Cerebellar nuclear complex (tissue), 1 donor: ENCODE results near the gene MYADML2.
"Not testable (repeated sequence)": the region's sequence is repeated elsewhere in the genome, so short reads cannot be mapped to it uniquely, and the experiment has no call there.

ENCODE experiments used
- DNase-seq, 2 experiments: peaks; one replicate each; lab custom pipeline; 2025; lab: John Stamatoyannopoulos, UW

Gene MYADML2, protein sequence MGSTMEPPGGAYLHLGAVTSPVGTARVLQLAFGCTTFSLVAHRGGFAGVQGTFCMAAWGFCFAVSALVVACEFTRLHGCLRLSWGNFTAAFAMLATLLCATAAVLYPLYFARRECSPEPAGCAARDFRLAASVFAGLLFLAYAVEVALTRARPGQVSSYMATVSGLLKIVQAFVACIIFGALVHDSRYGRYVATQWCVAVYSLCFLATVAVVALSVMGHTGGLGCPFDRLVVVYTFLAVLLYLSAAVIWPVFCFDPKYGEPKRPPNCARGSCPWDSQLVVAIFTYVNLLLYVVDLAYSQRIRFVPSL

GRCh38 chr17:81947189-81947588, at the start of gene MYADML2:
MYADML2 (minus strand) TSS chr17:81947233; CDS start chr17:81941741, 5,492 bp downstream.
- DNase-seq, result no peak

GRCh38 chr17:81996232-81996756, 49.3 kb upstream of the MYADML2 start:
- DNase-seq, result no peak

GRCh38 chr17:81995463-81996231, 48.6 kb upstream of the MYADML2 start:
- no peak for DNase-seq

DNA sequence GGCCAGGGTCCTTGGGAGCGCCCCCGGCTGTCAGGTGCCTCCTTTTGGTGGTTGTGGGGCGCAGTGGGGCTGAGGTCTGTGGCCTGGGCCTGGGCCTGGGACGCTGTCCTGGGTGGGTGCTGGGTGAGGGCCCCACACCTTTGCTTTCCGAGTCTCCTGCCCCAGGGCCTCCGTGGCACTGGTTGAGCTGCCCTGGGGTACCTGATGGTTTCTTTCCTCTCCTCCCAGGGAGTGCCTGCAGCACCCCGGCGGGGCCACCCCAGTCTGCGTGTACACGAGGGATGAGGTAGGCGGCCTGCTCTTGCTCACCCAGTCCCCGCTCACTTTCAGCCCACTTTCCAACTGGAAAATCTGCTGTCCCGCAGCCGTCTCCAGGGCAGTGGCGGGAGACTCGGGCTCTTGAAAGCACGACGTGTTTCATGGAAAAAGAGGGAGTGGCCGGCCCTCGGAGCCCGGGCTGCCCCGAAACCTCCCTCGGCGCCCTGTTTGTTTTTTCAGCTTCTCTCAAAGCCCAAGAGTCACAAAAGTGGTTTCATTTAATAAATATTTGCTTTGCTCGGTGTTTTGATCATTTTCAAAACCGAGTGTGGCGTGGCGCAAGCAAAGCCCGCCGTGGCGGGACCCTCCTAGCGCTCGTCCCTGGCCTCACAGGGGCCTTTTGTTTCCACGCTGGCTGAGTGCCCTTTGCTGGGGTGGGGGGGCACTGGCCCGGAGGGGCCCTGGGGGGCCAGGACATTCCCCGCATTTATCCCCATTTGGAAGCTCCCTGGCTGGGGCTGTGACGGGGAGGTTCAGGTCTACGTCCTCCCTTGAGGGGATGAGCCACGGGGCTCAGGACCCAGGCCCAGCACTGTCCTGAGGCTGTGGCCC, 47.8 kb upstream of the MYADML2 start:
- no peak for DNase-seq

GRCh38 chr17:81993729-81994592, 46.9 kb upstream of the MYADML2 start:
- no peak for DNase-seq

- DNase-seq, result no peak
Observed at GRCh38 chr17:81992306-81993102, 45.5 kb upstream of the MYADML2 start.

GRCh38 chr17:81991684-81992305, 44.8 kb upstream of the MYADML2 start:
- peak in 1 of 2 experiments; percentile 61 for DNase-seq

GRCh38 chr17:81990836-81991683, 44.0 kb upstream of the MYADML2 start:
- no peak for DNase-seq

DNA sequence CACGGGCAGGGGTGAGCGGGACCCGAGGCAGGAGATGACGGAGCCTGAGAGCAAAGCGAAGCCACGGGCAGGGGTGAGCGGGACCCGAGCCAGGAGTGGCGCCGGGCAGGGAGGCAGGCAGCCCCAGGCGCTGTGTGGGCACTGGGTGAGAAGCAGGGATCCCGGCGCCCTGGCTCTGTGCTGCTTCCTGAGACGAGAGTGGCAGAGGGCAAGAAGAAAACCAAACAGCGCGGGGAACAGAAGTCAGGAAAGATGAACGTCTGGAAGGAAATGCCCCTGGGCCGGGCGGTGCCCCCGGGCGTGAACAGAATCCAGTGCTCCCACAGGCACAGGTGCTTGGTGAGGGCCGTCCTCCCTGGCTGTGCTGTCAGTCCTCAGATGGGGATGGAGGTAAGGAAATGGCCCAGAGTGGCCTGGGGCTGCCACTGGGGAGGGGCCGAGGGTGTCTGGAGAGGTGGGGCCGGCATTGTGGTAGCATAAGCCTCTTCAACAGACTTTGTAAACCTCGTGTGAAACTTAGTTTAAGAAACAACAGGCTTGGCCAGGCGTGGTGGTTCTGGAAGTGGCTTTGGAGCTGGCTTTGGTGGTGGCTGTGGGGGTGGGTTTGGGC, 40.2 kb upstream of the MYADML2 start:
- no peak for DNase-seq

- no peak for DNase-seq
Observed at GRCh38 chr17:81986606-81987005, 39.6 kb upstream of the MYADML2 start.

DNA sequence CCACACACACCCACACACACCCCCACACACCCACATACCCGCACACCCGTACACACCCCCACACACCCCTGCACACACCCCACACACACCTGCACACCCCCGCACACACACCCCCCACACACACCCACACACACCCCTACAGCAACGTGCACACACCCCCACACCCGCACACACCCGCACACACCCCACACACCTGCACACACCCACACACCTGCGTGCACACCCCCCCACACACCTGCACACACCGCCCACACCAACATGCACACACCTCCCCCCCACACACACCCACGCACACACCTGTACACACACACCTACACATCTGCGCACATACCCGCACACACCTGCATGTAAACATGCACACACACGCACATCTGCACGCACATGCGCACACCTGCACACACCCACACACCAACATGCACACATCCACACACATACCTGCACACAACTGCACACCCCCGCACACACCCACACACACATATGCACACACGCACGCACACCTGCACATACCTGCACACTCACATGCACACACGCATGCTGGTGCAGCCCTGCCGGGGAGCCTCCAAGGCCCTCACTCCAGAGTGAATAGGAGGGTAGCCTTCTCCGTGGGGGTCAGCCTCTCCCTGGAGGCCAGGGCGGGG, 37.9 kb upstream of the MYADML2 start:
- DNase-seq, result no peak

DNA sequence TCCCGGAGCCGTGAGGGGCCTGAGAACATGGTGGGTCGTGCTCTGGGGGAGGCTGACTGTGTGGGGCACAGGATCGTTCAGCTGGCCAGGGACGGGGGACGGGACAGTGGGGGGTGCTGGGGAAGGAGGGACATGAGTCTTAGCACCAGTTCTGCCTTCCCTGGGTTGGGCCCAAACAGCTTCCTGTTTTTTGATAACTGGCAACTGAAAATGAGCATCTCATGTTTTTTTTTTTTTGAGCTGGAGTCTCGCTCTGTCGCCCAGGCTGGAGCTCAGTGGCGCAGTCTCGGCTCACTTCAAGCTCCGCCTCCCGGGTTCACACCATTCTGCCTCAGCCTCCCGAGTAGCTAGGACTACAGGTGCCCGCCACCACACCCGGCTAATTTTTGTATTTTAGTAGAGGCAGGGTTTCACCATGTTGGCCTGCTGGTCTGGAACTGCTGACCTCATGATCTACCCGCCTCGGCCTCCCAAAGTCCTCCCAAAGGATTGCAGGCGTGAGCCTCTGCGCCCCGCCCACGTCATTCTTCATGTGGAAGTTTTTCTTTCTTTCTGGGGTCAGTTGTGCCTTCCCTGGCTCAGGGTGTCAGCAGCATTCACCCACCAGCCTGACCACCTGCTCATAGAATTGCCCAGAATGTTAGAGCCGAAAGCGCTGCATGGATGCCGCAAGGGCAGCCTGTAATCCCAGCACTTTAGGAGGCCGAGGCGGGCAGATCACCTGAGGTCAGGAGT, 36.8 kb upstream of the MYADML2 start:
- no peak for DNase-seq

DNA sequence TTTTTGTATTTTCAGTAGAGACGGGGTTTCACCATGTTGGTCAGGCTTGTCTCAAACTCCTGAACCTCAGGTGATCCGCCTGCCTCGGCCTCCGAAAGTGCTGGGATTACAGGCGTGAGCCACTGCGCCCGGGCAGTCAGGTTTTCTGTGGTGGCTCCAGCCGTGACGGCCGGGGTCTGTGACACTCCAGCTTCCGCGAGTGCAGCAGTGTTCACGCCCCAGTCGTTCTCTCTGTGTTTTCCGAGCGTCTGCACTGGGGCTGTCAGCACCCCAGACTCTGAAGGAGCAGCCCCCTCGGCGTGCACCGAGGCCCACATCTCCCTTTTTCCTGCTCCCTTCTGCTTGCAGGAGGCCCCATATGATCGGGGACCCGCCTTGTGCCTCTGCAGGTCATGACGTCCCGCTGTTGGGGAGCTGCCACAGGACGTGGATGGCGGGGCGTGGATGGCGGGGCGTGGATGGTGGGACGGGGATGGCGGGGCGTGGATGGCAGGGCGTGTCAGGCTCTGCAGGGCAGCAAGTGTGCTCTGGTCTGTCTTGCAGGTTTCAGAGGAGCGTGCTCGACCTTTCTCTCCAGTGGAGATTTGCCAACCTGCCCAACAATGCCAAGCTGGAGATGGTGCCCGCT, 36.1 kb upstream of the MYADML2 start:
- no peak for DNase-seq

DNA sequence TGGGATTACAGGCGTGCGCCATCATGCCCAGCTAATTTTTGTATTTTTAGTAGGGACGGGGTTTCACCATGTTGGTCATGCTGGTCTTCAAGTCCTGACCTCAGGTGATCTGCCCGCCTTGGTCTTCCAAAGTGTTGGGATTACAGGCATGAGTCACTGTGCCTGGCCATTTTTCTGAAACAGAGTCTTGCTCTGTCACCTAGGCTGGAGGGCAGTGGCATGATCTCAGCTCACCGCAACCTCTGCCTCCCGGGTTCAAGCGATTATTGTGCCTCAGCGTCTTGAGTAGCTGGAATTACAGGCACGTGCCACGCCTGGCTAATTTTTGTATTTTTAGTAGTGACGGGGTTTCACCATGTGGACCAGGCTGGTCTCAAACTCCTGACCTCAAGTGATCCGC, 34.5 kb upstream of the MYADML2 start:
- not testable (repeated sequence) for DNase-seq

GRCh38 chr17:81980707-81981343, 33.8 kb upstream of the MYADML2 start:
- no peak for DNase-seq

- no peak for DNase-seq
Observed at GRCh38 chr17:81980122-81980521, 33.1 kb upstream of the MYADML2 start.
